Tibial nerve (tissue), 4 donors: Measurements from ENCODE around the gene SON.

Source experiments
- CTCF ChIP-seq, 5 experiments: fragments of 200-600 bp in 3 of 5; fragments of 450-650 bp in 2 of 5; sonication (generic) in 3 of 5; IDR thresholded peaks; one replicate each; pipeline ENCODE4 v1.5.1; 2016 to 2019; ENCODE audit warnings: antibody characterized with exemption in 5 of 5, mild to moderate bottlenecking in 3 of 5, moderate library complexity in 2 of 5
- EP300 ChIP-seq, 2 donors: sonication (generic); formaldehyde crosslinking; IDR thresholded peaks; one replicate each; pipeline ENCODE4 v1.6.1; 2017; ENCODE audit warnings: antibody characterized with exemption in 2 of 2, mild to moderate bottlenecking in 1 of 2
- POLR2A ChIP-seq, 2 donors: fragments of 450-650 bp; IDR thresholded peaks; one replicate each; pipeline ENCODE4 v1.6.1; 2017; ENCODE audit warnings: antibody characterized with exemption in 2 of 2, mild to moderate bottlenecking in 2 of 2, moderate library complexity in 2 of 2

GRCh38 chr21:33505833-33506232, 37.0 kb upstream of the SON start:
- TF ChIP-seq EP300 (IDR thresholded peaks at IDR 0.05) (no peak), CTCF (IDR thresholded peaks at IDR 0.05) (no peak), POLR2A (IDR thresholded peaks at IDR 0.05) (no peak)
